Activated B cell treated with CpG ODN at 0.5 μM for 24 hours (primary cell): ENCODE results near the gene SPRR1A. TPM values are rescaled to one million over a fixed set of nuclear protein-coding genes. Genes with fewer than 3 reads are reported as not detected.

Source experiments
- ATAC-seq: fragments of 200-7000 bp; cut with Tn5 transposase; one replicate; pipeline ENCODE4 v1.10.0; 2021; ENCODE audit warnings: low read depth, mild to moderate bottlenecking, moderate library complexity
- CTCF ChIA-PET: fragments of 350-600 bp; sonication (Branson Sonifier 250); formaldehyde crosslinking; loops from one replicate; lab custom pipeline; 2021; ENCODE audit warnings: antibody characterized with exemption; lab: Charles Lee
- POLR2A ChIA-PET: fragments of 350-600 bp; sonication (Branson Sonifier 250); formaldehyde crosslinking; loops from one replicate; lab custom pipeline; 2021; ENCODE audit warnings: antibody characterized with exemption; lab: Charles Lee
- DNase-seq: peaks from one replicate; pipeline ENCODE4 v3.0.0; 2022
- H3K27ac Mint-ChIP-seq: one replicate; pipeline ENCODE4 v1.8.0; 2020; ENCODE audit warnings: mixed read lengths
- H3K27me3 Mint-ChIP-seq: one replicate; pipeline ENCODE4 v1.8.0; 2021; ENCODE audit warnings: mixed read lengths
- H3K36me3 Mint-ChIP-seq: one replicate; pipeline ENCODE4 v1.8.0; 2021; ENCODE audit warnings: low read depth, mixed read lengths
- H3K4me1 Mint-ChIP-seq: one replicate; pipeline ENCODE4 v1.8.0; 2021; ENCODE audit warnings: mixed read lengths
- H3K4me3 Mint-ChIP-seq: one replicate; pipeline ENCODE4 v1.8.0; 2020; ENCODE audit warnings: mild to moderate bottlenecking, mixed read lengths
- H3K9me3 Mint-ChIP-seq: one replicate; pipeline ENCODE4 v1.8.0; 2020; ENCODE audit warnings: mixed read lengths
- intact Hi-C: fragments of 100-400 bp; cut with micrococcal nuclease; formaldehyde crosslinking; loops from one replicate; pipeline ENCODE4 v1.15.1; 2024
- total RNA-seq: library from RNA; stranded (reverse); gene quantifications from 2 replicates; pipeline ENCODE4 v1.2.3, GENCODE V29; 2022
- TF ChIP-seq, protein P1 (sequence below): fragments of 200-600 bp; IDR thresholded peaks from one replicate; pipeline ENCODE4 v1.8.0; 2022; ENCODE audit warnings: antibody characterized with exemption, mild to moderate bottlenecking

The SPRR1A gene
- total RNA-seq, 1 donor from 2014 or later: not detected

DNA sequence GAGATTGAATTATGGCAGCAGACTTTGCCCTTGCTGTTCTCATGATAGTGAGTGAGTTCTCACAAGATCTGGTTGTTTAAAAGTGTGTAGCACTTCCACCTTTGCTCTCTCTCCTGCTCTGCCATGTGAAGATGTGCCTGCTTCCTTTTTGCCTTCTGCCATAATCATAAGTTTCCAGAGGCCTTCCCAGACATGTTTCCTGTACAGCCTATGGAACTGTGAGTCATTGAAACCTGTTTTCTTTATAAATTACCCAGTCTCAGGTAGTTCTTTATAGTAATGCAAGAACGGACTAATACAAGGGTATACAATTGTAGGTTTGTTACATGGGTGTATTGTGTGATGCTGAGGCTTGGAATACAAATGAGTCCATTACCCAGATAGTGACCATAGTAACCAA, 51.3 kb downstream of the SPRR1A start:
- ATAC-seq (no peak), DNase-seq (no peak)
- H3K27ac Mint-ChIP-seq: no peak overlapping the region
- intact Hi-C loops: no loop called here
- CTCF ChIA-PET: no interaction called here
- H3K4me3 Mint-ChIP-seq: no peak overlapping the region
- H3K36me3 Mint-ChIP-seq: no peaks in the 10 kb centered on the region
- TF ChIP-seq, protein P1, sequence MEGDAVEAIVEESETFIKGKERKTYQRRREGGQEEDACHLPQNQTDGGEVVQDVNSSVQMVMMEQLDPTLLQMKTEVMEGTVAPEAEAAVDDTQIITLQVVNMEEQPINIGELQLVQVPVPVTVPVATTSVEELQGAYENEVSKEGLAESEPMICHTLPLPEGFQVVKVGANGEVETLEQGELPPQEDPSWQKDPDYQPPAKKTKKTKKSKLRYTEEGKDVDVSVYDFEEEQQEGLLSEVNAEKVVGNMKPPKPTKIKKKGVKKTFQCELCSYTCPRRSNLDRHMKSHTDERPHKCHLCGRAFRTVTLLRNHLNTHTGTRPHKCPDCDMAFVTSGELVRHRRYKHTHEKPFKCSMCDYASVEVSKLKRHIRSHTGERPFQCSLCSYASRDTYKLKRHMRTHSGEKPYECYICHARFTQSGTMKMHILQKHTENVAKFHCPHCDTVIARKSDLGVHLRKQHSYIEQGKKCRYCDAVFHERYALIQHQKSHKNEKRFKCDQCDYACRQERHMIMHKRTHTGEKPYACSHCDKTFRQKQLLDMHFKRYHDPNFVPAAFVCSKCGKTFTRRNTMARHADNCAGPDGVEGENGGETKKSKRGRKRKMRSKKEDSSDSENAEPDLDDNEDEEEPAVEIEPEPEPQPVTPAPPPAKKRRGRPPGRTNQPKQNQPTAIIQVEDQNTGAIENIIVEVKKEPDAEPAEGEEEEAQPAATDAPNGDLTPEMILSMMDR: no peak
- no peaks in the 10 kb centered on the region for H3K9me3 Mint-ChIP-seq
- POLR2A ChIA-PET: no interaction called here
- H3K4me1 Mint-ChIP-seq: no peaks in the 10 kb centered on the region
- H3K27me3 Mint-ChIP-seq: peaks cover 28% of the 10 kb centered on the region

Other genes starting within 250 kb of the SPRR1A start
- not detected in 2 replicates for gene KPRP, start 226.1 kb upstream of the SPRR1A start, total RNA-seq
- not detected in 2 replicates for gene LCE1F, start 208.9 kb upstream of the SPRR1A start, total RNA-seq
- not detected in 2 replicates for gene LCE1E, start 197.8 kb upstream of the SPRR1A start, total RNA-seq
- not detected in 2 replicates for gene LCE1D, start 187.4 kb upstream of the SPRR1A start, total RNA-seq
- gene LCE1C, start 177.4 kb upstream of the SPRR1A start, total RNA-seq: not detected in 2 replicates
- gene LCE1B, start 172.1 kb upstream of the SPRR1A start, total RNA-seq: not detected in 2 replicates
- not detected in 2 replicates for gene LCE1A, start 156.6 kb upstream of the SPRR1A start, total RNA-seq
- not detected in 2 replicates for gene LCE6A, start 141.2 kb upstream of the SPRR1A start, total RNA-seq
- gene LCE7A, start 124.1 kb upstream of the SPRR1A start, total RNA-seq: not detected in 2 replicates
- not detected in 2 replicates for gene SMCP, start 105.8 kb upstream of the SPRR1A start, total RNA-seq
- not detected in 2 replicates for gene IVL, start 75.5 kb upstream of the SPRR1A start, total RNA-seq
- gene SPRR5, start 36.9 kb upstream of the SPRR1A start, total RNA-seq: not detected in 2 replicates
- gene SPRR4, start 13.4 kb upstream of the SPRR1A start, total RNA-seq: not detected in 2 replicates
- gene SPRR3, start 17.7 kb downstream of the SPRR1A start, total RNA-seq: not detected in 2 replicates
- gene SPRR1B, start 47.1 kb downstream of the SPRR1A start, total RNA-seq: not detected in 2 replicates
- not detected in 2 replicates for gene SPRR2D, start 57.0 kb downstream of the SPRR1A start, total RNA-seq
- not detected in 2 replicates for gene SPRR2A, start 73.4 kb downstream of the SPRR1A start, total RNA-seq
- gene SPRR2B, start 87.5 kb downstream of the SPRR1A start, total RNA-seq: not detected in 2 replicates
- not detected in 2 replicates for gene SPRR2E, start 110.4 kb downstream of the SPRR1A start, total RNA-seq
- not detected in 2 replicates for gene SPRR2F, start 129.4 kb downstream of the SPRR1A start, total RNA-seq
- gene SPRR2G, start 166.8 kb downstream of the SPRR1A start, total RNA-seq: not detected in 2 replicates
- not detected in 2 replicates for gene LELP1, start 219.3 kb downstream of the SPRR1A start, total RNA-seq
- gene PRR9, start 233.5 kb downstream of the SPRR1A start, total RNA-seq: not detected in 2 replicates